Caco-2 (cell line): ENCODE results near the gene RGS10. TPM values are rescaled to one million over a fixed set of nuclear protein-coding genes. Genes with fewer than 3 reads are reported as not detected.

ENCODE experiments used
- BruUV-seq: library from RNA; stranded (reverse); fragments of 400-500 nt; replicated peaks from 2 replicates; lab custom pipeline; 2021; lab: Mats Ljungman, UMichigan
- CTCF ChIA-PET: fragments of 300-600 bp; sonication (Branson Sonifier 250); formaldehyde crosslinking; loops from one replicate; lab custom pipeline; 2022; ENCODE audit warnings: antibody characterized with exemption; lab: Charles Lee
- POLR2A ChIA-PET: fragments of 300-600 bp; sonication (Branson Sonifier 250); formaldehyde crosslinking; loops from one replicate; lab custom pipeline; 2022; ENCODE audit warnings: antibody characterized with exemption; lab: Charles Lee
- DNase-seq, 2 experiments: peaks; one replicate each; pipeline versions ENCODE4 v3.0.0 to v3.0.0-alpha.2; 2020 to 2022
- H3K27me3 ChIP-seq: replicated peaks from 2 replicates; pipeline ENCODE4 v1.6.0; 2011; ENCODE audit warnings: low read length; ENCODE audit not compliant: control insufficient read depth, insufficient read depth
- H3K36me3 ChIP-seq: 2 replicates; pipeline ENCODE4 v1.5.1; 2011; ENCODE audit warnings: low read length; ENCODE audit not compliant: control insufficient read depth, insufficient read depth
- H3K4me1 ChIP-seq: fragments of 250-450 bp; sonication (Bioruptor Pico); 2 replicates; pipeline ENCODE4 v1.5.1; 2020; ENCODE audit warnings: mild to moderate bottlenecking
- H3K4me3 ChIP-seq: 2 replicates; pipeline ENCODE4 v1.5.1; 2011; ENCODE audit warnings: low read depth, mild to moderate bottlenecking, control low read depth, low read length
- H3K9me3 ChIP-seq: fragments of 250-450 bp; sonication (Bioruptor Pico); 2 replicates; pipeline ENCODE4 v1.5.1; 2020; ENCODE audit warnings: mild to moderate bottlenecking, moderate library complexity
- H3K27ac Mint-ChIP-seq: one replicate; pipeline ENCODE4 v1.8.0; 2022; ENCODE audit warnings: mixed read lengths; ENCODE audit not compliant: unreplicated experiment
- H3K27me3 Mint-ChIP-seq: one replicate; pipeline ENCODE4 v1.8.0; 2022; ENCODE audit warnings: mixed read lengths; ENCODE audit not compliant: insufficient read depth, unreplicated experiment
- H3K36me3 Mint-ChIP-seq: one replicate; pipeline ENCODE4 v1.8.0; 2022; ENCODE audit warnings: mild to moderate bottlenecking, mixed read lengths; ENCODE audit not compliant: insufficient read depth, unreplicated experiment
- H3K4me1 Mint-ChIP-seq: one replicate; pipeline ENCODE4 v1.8.0; 2022; ENCODE audit warnings: low read depth, mixed read lengths; ENCODE audit not compliant: unreplicated experiment
- H3K4me3 Mint-ChIP-seq: one replicate; pipeline ENCODE4 v1.8.0; 2022; ENCODE audit warnings: mild to moderate bottlenecking, moderate library complexity, mixed read lengths; ENCODE audit not compliant: unreplicated experiment
- H3K9me3 Mint-ChIP-seq: one replicate; pipeline ENCODE4 v1.8.0; 2022; ENCODE audit warnings: mixed read lengths; ENCODE audit not compliant: unreplicated experiment
- intact Hi-C: fragments of 100-400 bp; cut with micrococcal nuclease; formaldehyde crosslinking; loops from one replicate; pipeline ENCODE4 v1.10.0; 2022; ENCODE audit not compliant: unreplicated experiment
- total RNA-seq: library from RNA; stranded (reverse); gene quantifications from 2 replicates; pipeline ENCODE4 v1.2.3, GENCODE V29; 2022
- TF ChIP-seq, protein P1 (sequence below), 2 experiments: fragments of 200-600 bp in 1 of 2; IDR thresholded peaks; 1 replicate in 1 of 2; 2 replicates in 1 of 2; pipeline versions ENCODE4 v1.5.1 to v1.8.0; 2011 to 2022; ENCODE audit warnings: antibody characterized with exemption in 1 of 2, control low read depth in 1 of 2, inconsistent platforms in 1 of 2, low read depth in 1 of 2, low read length in 1 of 2, mild to moderate bottlenecking in 1 of 2, moderate library complexity in 1 of 2; ENCODE audit not compliant: insufficient read depth in 1 of 2, severe bottlenecking in 1 of 2, unreplicated experiment in 1 of 2

Gene RGS10
- total RNA-seq, 1 experiment from 2014 or later = 23.2 TPM

DNA sequence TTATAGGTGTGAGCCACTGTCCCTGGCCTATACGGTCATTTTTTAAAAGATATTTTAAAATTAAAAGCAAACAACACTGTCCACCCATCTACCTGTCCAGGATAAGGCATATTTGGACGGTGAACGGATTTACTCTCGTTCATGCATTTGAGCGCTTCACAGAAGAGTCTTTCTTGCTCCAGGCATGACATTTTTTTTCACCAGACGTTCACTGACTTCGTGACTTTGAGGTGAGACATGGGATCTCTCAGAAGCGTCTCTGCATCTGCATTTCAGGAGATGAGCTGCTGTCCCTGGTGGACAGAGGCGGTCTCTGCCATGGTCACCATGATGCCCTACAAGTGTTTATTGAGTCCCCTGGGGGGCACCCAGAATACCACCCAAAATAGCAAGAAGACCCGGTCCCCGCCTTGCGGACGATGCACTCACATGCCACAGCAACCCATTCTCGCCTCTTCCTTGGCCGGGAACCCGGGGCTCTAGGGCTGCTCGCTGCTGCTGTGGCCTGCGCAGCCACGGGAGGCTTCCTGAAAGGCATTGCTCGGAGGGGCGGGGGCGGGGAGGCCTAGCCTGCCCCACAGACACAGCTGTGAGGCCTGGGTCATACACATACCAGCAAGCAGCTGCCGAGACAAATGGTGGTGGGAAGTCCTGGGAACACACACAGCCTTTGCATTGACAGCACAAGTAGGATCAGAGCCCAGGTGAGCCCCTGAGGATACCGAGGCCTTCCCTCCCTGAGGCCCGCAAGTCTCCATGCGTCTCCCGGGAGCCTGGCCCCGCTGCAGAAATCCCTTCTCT, 84.4 kb downstream of the RGS10 start:
- peaks cover 6% of the 10 kb centered on the region; the same call in 1 of the 2 replicates for H3K9me3 ChIP-seq
- peaks cover 11% of the 10 kb centered on the region for H3K4me1 Mint-ChIP-seq
- ChIA-PET POLR2A (no interaction called here), CTCF (interaction anchor here (0.7 kb wide), 1 partner anchor 17 kb away, joined by 5 read pairs; no protein-coding TSS in a partner anchor)
- intact Hi-C loops = no loop called here
- TF ChIP-seq, protein P1, sequence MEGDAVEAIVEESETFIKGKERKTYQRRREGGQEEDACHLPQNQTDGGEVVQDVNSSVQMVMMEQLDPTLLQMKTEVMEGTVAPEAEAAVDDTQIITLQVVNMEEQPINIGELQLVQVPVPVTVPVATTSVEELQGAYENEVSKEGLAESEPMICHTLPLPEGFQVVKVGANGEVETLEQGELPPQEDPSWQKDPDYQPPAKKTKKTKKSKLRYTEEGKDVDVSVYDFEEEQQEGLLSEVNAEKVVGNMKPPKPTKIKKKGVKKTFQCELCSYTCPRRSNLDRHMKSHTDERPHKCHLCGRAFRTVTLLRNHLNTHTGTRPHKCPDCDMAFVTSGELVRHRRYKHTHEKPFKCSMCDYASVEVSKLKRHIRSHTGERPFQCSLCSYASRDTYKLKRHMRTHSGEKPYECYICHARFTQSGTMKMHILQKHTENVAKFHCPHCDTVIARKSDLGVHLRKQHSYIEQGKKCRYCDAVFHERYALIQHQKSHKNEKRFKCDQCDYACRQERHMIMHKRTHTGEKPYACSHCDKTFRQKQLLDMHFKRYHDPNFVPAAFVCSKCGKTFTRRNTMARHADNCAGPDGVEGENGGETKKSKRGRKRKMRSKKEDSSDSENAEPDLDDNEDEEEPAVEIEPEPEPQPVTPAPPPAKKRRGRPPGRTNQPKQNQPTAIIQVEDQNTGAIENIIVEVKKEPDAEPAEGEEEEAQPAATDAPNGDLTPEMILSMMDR (IDR thresholded peaks at IDR 0.05; ENCODE audit: insufficient read depth in 1 of 2, low read depth in 1 of 2, low read length in 1 of 2, severe bottlenecking in 1 of 2, unreplicated experiment in 1 of 2) = no peak
- peaks cover 12% of the 10 kb centered on the region for H3K9me3 Mint-ChIP-seq
- H3K27ac Mint-ChIP-seq = no peak overlapping the region
- no peak overlapping the region for H3K4me3 Mint-ChIP-seq
- H3K4me3 ChIP-seq = no peak overlapping the region
- H3K27me3 ChIP-seq = no peaks in the 10 kb centered on the region
- no peak for DNase-seq
- BruUV-seq = no TSS peak
- H3K27me3 Mint-ChIP-seq = no peaks in the 10 kb centered on the region
- H3K4me1 ChIP-seq = peaks cover 12% of the 10 kb centered on the region; the same call in 1 of the 2 replicates
- H3K36me3 Mint-ChIP-seq = no peaks in the 10 kb centered on the region
- H3K36me3 ChIP-seq = no peaks in the 10 kb centered on the region

DNA sequence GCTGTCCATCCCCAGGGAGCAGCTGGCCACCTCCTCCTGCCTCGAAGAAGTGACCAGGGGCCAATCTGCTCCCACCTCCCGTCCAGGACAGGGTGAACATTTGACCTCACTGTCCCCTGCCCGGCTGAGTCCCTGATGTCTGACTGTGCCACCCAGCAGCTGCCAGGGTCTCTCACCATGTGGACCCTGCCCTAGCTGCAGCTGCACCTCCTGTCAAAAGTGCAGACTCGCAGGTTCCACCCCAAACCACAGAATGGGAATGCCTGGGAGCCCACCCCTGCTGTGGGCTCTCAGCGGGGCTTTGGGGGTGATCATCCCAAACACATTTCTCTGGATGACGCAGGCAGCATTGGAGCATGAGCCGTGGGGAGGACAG, 86.1 kb downstream of the RGS10 start:
- no TSS peak for BruUV-seq
- POLR2A ChIA-PET = no interaction called here

DNA sequence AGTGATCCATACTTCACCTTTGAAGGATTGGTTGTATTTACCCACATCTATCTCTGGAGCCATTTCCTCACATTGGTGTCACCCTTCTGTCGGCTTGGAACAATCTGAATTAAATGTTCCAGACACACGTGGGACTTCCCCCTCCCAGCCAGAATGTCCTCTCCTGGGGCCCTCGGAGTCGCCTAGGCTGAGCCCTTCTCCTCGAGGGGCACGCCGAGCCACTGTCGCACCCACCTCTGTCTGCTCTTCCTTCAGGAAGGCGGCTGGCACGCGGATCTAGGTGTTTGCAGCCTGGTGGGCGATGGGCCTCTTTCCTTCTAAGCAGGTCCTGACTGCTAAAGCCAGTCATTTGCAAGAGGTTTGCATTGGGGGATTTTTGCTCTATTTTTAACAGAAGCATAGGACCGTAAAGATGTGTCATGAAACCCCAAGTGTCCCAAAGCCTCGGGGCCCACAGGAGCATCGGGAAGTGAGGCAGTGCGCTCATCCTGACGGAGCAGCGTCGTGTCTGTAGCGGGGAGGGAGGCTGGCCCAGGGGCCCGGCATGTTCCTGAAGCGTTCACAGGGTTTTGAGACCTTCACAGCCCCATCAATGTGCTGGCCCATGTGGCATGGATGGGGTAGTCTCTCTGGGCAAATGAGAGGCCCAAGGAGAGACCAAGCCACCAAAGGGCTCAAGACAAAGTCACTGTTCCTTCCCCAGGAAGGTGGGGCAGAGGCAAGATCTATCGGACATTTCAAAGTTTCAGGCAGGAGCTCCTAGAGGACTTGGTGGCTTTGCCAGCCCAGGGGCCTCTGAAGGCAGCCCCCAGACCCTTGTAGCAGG, 86.7 kb downstream of the RGS10 start:
- Mint-ChIP-seq H3K4me1 (no peaks in the 10 kb centered on the region), H3K27me3 (no peaks in the 10 kb centered on the region), H3K36me3 (no peaks in the 10 kb centered on the region), H3K27ac (no peak overlapping the region), H3K9me3 (no peaks in the 10 kb centered on the region), H3K4me3 (no peak overlapping the region)
- Histone ChIP-seq H3K36me3 (no peaks in the 10 kb centered on the region), H3K27me3 (no peaks in the 10 kb centered on the region), H3K4me1 (no peaks in the 10 kb centered on the region), H3K9me3 (no peaks in the 10 kb centered on the region), H3K4me3 (no peak overlapping the region)
- DNase-seq = no peak
- TF ChIP-seq, protein P1 (IDR thresholded peaks at IDR 0.05; ENCODE audit: insufficient read depth in 1 of 2, low read depth in 1 of 2, low read length in 1 of 2, severe bottlenecking in 1 of 2, unreplicated experiment in 1 of 2) = no peak
- intact Hi-C loops = no loop called here
- BruUV-seq = no TSS peak
- ChIA-PET CTCF (no interaction called here), POLR2A (no interaction called here)

More for the DNA sequence above, 86.1 kb downstream of the RGS10 start:
- CTCF ChIA-PET = no interaction called here
- no peaks in the 10 kb centered on the region for H3K9me3 Mint-ChIP-seq
- no peak overlapping the region for H3K27ac Mint-ChIP-seq
- H3K27me3 Mint-ChIP-seq = no peaks in the 10 kb centered on the region
- H3K4me3 ChIP-seq = no peak overlapping the region
- no peaks in the 10 kb centered on the region for H3K9me3 ChIP-seq
- H3K36me3 ChIP-seq = no peaks in the 10 kb centered on the region
- 0 out of 2 replicates have a peak, but pooled peaks cover 4% of the 10 kb centered on the region for H3K4me1 ChIP-seq
- TF ChIP-seq, protein P1 (IDR thresholded peaks at IDR 0.05; ENCODE audit: insufficient read depth in 1 of 2, low read depth in 1 of 2, low read length in 1 of 2, severe bottlenecking in 1 of 2, unreplicated experiment in 1 of 2) = no peak
- H3K4me3 Mint-ChIP-seq = no peak overlapping the region
- no peak for DNase-seq
- H3K36me3 Mint-ChIP-seq = no peaks in the 10 kb centered on the region
- intact Hi-C loops = no loop called here
- H3K4me1 Mint-ChIP-seq = no peaks in the 10 kb centered on the region
- H3K27me3 ChIP-seq = no peaks in the 10 kb centered on the region
